K562 (cell line): ENCODE data around the gene IFTAP.

Experiments used
- CTCF ChIP-seq, 3 experiments: IDR thresholded peaks in 2 of 3; conservative IDR thresholded peaks in 1 of 3; 2 replicates each; pipeline ENCODE4 v1.5.1; 2011 to 2012; ENCODE audit warnings: low read length in 3 of 3, mild to moderate bottlenecking in 3 of 3, control low read depth in 2 of 3, improper control_type of control experiment in 1 of 3, inconsistent platforms in 1 of 3, low read depth in 1 of 3, mixed read lengths in 1 of 3, moderate library complexity in 1 of 3; ENCODE audit not compliant: insufficient read depth in 2 of 3
- FOXP4 ChIP-seq: sonication (generic); formaldehyde crosslinking; IDR thresholded peaks from 2 replicates; pipeline ENCODE4 v1.8.0; 2022; ENCODE audit warnings: mild to moderate bottlenecking, missing genetic modification reagents, borderline replicate concordance
- HDAC6 ChIP-seq: IDR thresholded peaks from 2 replicates; pipeline ENCODE4 v1.6.1; 2012; ENCODE audit warnings: low read depth, mild to moderate bottlenecking, control low read depth, inconsistent platforms, low read length, moderate library complexity
- JUN ChIP-seq, 2 experiments: sonication (generic) in 1 of 2; formaldehyde crosslinking in 1 of 2; IDR thresholded peaks; 2 replicates each; pipeline versions ENCODE4 v1.6.1 to v1.8.0; 2012 to 2022; ENCODE audit warnings: borderline replicate concordance in 2 of 2, mild to moderate bottlenecking in 2 of 2, improper control_type of control experiment in 1 of 2, low read depth in 1 of 2, low read length in 1 of 2, missing genetic modification reagents in 1 of 2
- MAX ChIP-seq: sonication (generic); formaldehyde crosslinking; IDR thresholded peaks from 2 replicates; pipeline ENCODE4 v1.9.0; 2022; ENCODE audit warnings: mild to moderate bottlenecking, missing genetic modification reagents
- RNF219 ChIP-seq: fragments of 250-450 bp; sonication (Bioruptor Pico); IDR thresholded peaks from 2 replicates; pipeline ENCODE4 v1.5.0; 2022; ENCODE audit warnings: mild to moderate bottlenecking
- SREBF1 ChIP-seq: fragments of 150-350 bp; IDR thresholded peaks from 2 replicates; pipeline ENCODE4 v1.6.1; 2014; ENCODE audit warnings: antibody characterized with exemption, low read depth, low read length, borderline replicate concordance
- TAF1 ChIP-seq: IDR thresholded peaks from 2 replicates; pipeline ENCODE4 v1.6.1; 2011; ENCODE audit warnings: mild to moderate bottlenecking, low read length, moderate library complexity; ENCODE audit not compliant: insufficient read depth, control insufficient read depth, severe bottlenecking; ENCODE audit errors: extremely low read depth
- ZBTB7A ChIP-seq: IDR thresholded peaks from 2 replicates; pipeline ENCODE4 v1.6.1; 2011; ENCODE audit warnings: low read depth, mild to moderate bottlenecking, low read length, moderate library complexity, borderline replicate concordance; ENCODE audit not compliant: control insufficient read depth

- TF ChIP-seq CTCF (IDR thresholded peaks at IDR 0.05 in 2 of 3, conservative IDR thresholded peaks at IDR 0.05 in 1 of 3; ENCODE audit: insufficient read depth in 2 of 3, low read depth in 1 of 3, low read length in 3 of 3): no peak
- no peak for TF ChIP-seq RNF219 (CRISPR knock-in tag)
- no peak for TF ChIP-seq ZBTB7A
- no peak for TF ChIP-seq HDAC6
- TF ChIP-seq MAX (CRISPR knock-in tag): no peak
- TF ChIP-seq JUN (IDR thresholded peaks at IDR 0.05; ENCODE audit: borderline replicate concordance, low read depth, low read length): no peak
- TF ChIP-seq JUN (CRISPR knock-in tag; IDR thresholded peaks at IDR 0.05; ENCODE audit: borderline replicate concordance): no peak
- no peak for TF ChIP-seq TAF1
- no peak for TF ChIP-seq FOXP4 (CRISPR knock-in tag)
- no peak for TF ChIP-seq SREBF1
These were observed 25.2 kb downstream of the IFTAP start for GRCh38 chr11:36619502-36619901.
